B cell (primary cell): ENCODE data around the gene ARFGAP3. TPM values are rescaled to one million over a fixed set of nuclear protein-coding genes. Genes with fewer than 3 reads are reported as not detected.
A peak's percentile ranks its signal among the peaks of the same experiment; 100 is the strongest.

Experiments
- ATAC-seq: fragments of 200-7000 bp; cut with Tn5 transposase; one replicate; pipeline ENCODE4 v1.10.0; 2021; ENCODE audit warnings: low read depth, mild to moderate bottlenecking, moderate number of reproducible peaks, moderate library complexity
- CTCF ChIA-PET: fragments of 350-600 bp; sonication (Branson Sonifier 250); formaldehyde crosslinking; loops from one replicate; lab custom pipeline; 2021; ENCODE audit warnings: antibody characterized with exemption, inconsistent platforms; lab: Charles Lee
- POLR2A ChIA-PET: fragments of 350-600 bp; sonication (Branson Sonifier 250); formaldehyde crosslinking; loops from one replicate; lab custom pipeline; 2021; ENCODE audit warnings: antibody characterized with exemption; lab: Charles Lee
- DNase-seq: peaks from one replicate; pipeline ENCODE4 v3.0.0; 2013
- H2AFZ ChIP-seq: 2 replicates; pipeline ENCODE4 v1.6.1; 2012; ENCODE audit warnings: mild to moderate bottlenecking, low read depth, low read length; ENCODE audit not compliant: insufficient read depth, poor library complexity, severe bottlenecking
- H3K27ac ChIP-seq, 2 donors: 1 replicate in 1 of 2; 2 replicates in 1 of 2; pipeline ENCODE4 v1.5.1; 2012 to 2013; ENCODE audit warnings: low read length in 2 of 2, mild to moderate bottlenecking in 2 of 2, moderate library complexity in 1 of 2
- H3K27me3 ChIP-seq, 4 experiments: fragments of 200-600 bp in 1 of 4; sonication (generic) in 1 of 4; replicated peaks in 1 of 4; 1 replicate in 2 of 4; 2 replicates in 2 of 4; pipeline versions ENCODE4 v1.6.1 to v1.7.0; 2013 to 2016; ENCODE audit warnings: low read length in 3 of 4, mild to moderate bottlenecking in 2 of 4, mixed read lengths in 1 of 4, moderate library complexity in 1 of 4; ENCODE audit not compliant: insufficient read depth in 4 of 4, control insufficient read depth in 3 of 4; ENCODE audit errors: control extremely low read depth in 1 of 4
- H3K36me3 ChIP-seq, 2 experiments: replicated peaks in 1 of 2; 1 replicate in 1 of 2; 2 replicates in 1 of 2; pipeline versions ENCODE4 v1.6.1 to v1.7.1; 2013; ENCODE audit warnings: low read length in 1 of 2; ENCODE audit not compliant: insufficient read depth in 2 of 2, control insufficient read depth in 1 of 2; ENCODE audit errors: control extremely low read depth in 1 of 2, extremely low read depth in 1 of 2
- H3K4me1 ChIP-seq, 2 donors: fragments of 200-600 bp in 1 of 2; sonication (generic) in 1 of 2; 1 replicate in 1 of 2; 2 replicates in 1 of 2; pipeline versions ENCODE4 v1.5.1 to v1.6.1; 2013 to 2017; ENCODE audit warnings: low read length in 2 of 2; ENCODE audit not compliant: control insufficient read depth in 2 of 2, insufficient read depth in 2 of 2
- H3K4me2 ChIP-seq: replicated peaks from 2 replicates; pipeline ENCODE3; 2012; ENCODE audit warnings: mild to moderate bottlenecking, low read depth, low read length; ENCODE audit not compliant: poor library complexity, severe bottlenecking
- H3K4me3 ChIP-seq, 5 experiments: fragments of 200-600 bp in 1 of 5; sonication (generic) in 1 of 5; 1 replicate in 3 of 5; 2 replicates in 2 of 5; pipeline versions ENCODE4 v1.5.1 to v1.7.0; 2011 to 2016; ENCODE audit warnings: low read length in 4 of 5, mild to moderate bottlenecking in 4 of 5, low read depth in 2 of 5, control low read depth in 1 of 5, moderate library complexity in 1 of 5; ENCODE audit not compliant: insufficient read depth in 1 of 5; ENCODE audit errors: control extremely low read depth in 1 of 5, extremely low read depth in 1 of 5
- H3K79me2 ChIP-seq: fragments of 200-600 bp; sonication (generic); one replicate; pipeline ENCODE4 v1.6.0; 2016; ENCODE audit warnings: low read length; ENCODE audit not compliant: control insufficient read depth, insufficient read depth
- H3K9ac ChIP-seq: fragments of 200-600 bp; sonication (generic); 2 replicates; pipeline ENCODE4 v1.6.1; 2017; ENCODE audit warnings: mild to moderate bottlenecking, low read length, moderate library complexity
- H3K9me3 ChIP-seq, 3 donors: one replicate each; pipeline versions ENCODE4 v1.6.1 to v1.7.1; 2013; ENCODE audit warnings: low read length in 2 of 3; ENCODE audit not compliant: control insufficient read depth in 2 of 3, insufficient read depth in 1 of 3; ENCODE audit errors: control extremely low read depth in 1 of 3
- H4K20me1 ChIP-seq: 2 replicates; pipeline ENCODE4 v1.6.0; 2012; ENCODE audit warnings: mild to moderate bottlenecking, low read length; ENCODE audit not compliant: insufficient read depth, control insufficient read depth, poor library complexity, severe bottlenecking
- H3K27ac Mint-ChIP-seq: one replicate; pipeline ENCODE4 v1.8.0; 2021; ENCODE audit warnings: mixed read lengths
- H3K27me3 Mint-ChIP-seq: one replicate; pipeline ENCODE4 v1.8.0; 2021; ENCODE audit warnings: mixed read lengths
- H3K4me1 Mint-ChIP-seq: one replicate; pipeline ENCODE4 v1.8.0; 2021; ENCODE audit warnings: mixed read lengths
- H3K4me3 Mint-ChIP-seq: one replicate; pipeline ENCODE4 v1.8.0; 2021; ENCODE audit warnings: mixed read lengths
- H3K9me3 Mint-ChIP-seq: one replicate; pipeline ENCODE4 v1.8.0; 2022; ENCODE audit warnings: mixed read lengths; ENCODE audit not compliant: insufficient read depth
- EZH2 ChIP-seq: IDR thresholded peaks from 2 replicates; pipeline ENCODE4 v1.6.1; 2012; ENCODE audit warnings: borderline replicate concordance, low read depth, mild to moderate bottlenecking, moderate library complexity, low read length; ENCODE audit not compliant: insufficient read depth, poor library complexity, severe bottlenecking
- WGBS: methylation state at CpG from one replicate; pipeline ENCODE4 v1.1.5; 2013; ENCODE audit warnings: missing lambda C conversion rate; ENCODE audit not compliant: insufficient coverage; 5-methylcytosine and 5-hydroxymethylcytosine counted together
- intact Hi-C: fragments of 100-400 bp; cut with micrococcal nuclease; formaldehyde crosslinking; loops from one replicate; pipeline ENCODE4 v1.10.0; 2022
- polyA plus RNA-seq: library from polyadenylated mRNA; depleted of rRNA; stranded (reverse); fragments of >200 nt; gene quantifications from 2 replicates; pipeline ENCODE4 v1.2.3, GENCODE V29; 2012
- total RNA-seq, 2 donors: library from RNA; stranded (reverse); fragments of 120-200 nt in 1 of 2; gene quantifications; 1 replicate in 1 of 2; 2 replicates in 1 of 2; pipeline versions ENCODE4 v1.2.3 to v1.2.4, GENCODE V29; 2013 to 2022
- TF ChIP-seq, protein P1 (sequence below): fragments of 200-600 bp; IDR thresholded peaks from one replicate; pipeline ENCODE4 v1.8.0; 2022; ENCODE audit warnings: antibody characterized with exemption, mild to moderate bottlenecking

The ARFGAP3 gene
- total and polyA plus RNA-seq, 2 donors (not counting 1 experiment from before 2014, with no cell fraction given), result 10.7 to 33.2 TPM

DNA sequence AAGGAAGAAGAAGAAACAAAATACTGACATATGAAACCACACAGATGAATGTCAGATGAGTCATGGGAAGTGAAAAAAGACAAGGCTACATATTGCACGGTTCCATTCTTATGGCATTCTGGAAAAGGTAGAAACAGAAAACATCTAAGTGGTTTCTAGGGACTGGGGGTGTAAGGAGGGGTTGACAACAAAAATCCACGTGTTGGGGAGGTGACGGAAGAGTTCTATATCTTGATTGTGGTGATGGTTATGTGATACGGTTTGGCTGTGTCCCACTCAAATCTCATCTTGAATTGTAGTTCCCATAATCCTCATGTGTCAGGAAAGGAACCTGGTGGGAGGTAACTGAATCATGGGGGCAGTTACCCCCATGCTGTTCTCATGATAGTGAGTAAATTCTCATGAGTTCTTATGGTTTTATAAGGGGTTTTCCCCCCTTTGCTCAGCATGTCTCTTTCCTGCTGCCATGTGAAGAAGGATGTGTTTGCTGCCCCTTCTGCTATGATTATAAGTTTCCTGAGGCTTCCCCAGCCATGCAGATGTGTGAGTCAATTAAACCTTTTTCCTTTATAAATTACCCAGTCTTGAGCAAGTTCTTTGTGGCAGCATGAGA, 6.4 kb upstream of the ARFGAP3 start:
- WGBS, result 0% methylated on average over 2 of the region's 4 CpGs
- H3K4me1 Mint-ChIP-seq, result peaks cover 36% of the 10 kb centered on the region
- POLR2A ChIA-PET, result interaction anchor here (0.6 to 0.7 kb wide), 5 partner anchors 9 to 253 kb away, joined by 3 to 9 read pairs (median 5); no protein-coding TSS in a partner anchor

More for the DNA sequence above, 6.4 kb upstream of the ARFGAP3 start:
- Histone ChIP-seq H3K4me2 (peak overlapping the region; percentile 47), H3K79me2 (no peaks in the 10 kb centered on the region), H2AFZ (no peak overlapping the region), H3K36me3 (no peaks in the 10 kb centered on the region), H3K9ac (no peak overlapping the region), H3K27me3 (no peaks in the 10 kb centered on the region), H3K4me1 (peaks cover 17 to 44% of the 10 kb centered on the region in 2 donors), H3K27ac (peak overlapping the region; percentile 45), H3K4me3 (no peak overlapping the region), H4K20me1 (no peaks in the 10 kb centered on the region), H3K9me3 (peaks cover 0 to 18% (median 3%) of the 10 kb centered on the region in 3 donors)
- CTCF ChIA-PET, result interaction anchor here (0.9 to 1.9 kb wide), 2 partner anchors 11 to 170 kb away, joined by 3 to 7 read pairs; no protein-coding TSS in a partner anchor
- no peaks in the 10 kb centered on the region for H3K27me3 Mint-ChIP-seq
- H3K9me3 Mint-ChIP-seq, result peaks cover 6% of the 10 kb centered on the region
- DNase-seq, result peak; percentile 60
- TF ChIP-seq, protein P1, sequence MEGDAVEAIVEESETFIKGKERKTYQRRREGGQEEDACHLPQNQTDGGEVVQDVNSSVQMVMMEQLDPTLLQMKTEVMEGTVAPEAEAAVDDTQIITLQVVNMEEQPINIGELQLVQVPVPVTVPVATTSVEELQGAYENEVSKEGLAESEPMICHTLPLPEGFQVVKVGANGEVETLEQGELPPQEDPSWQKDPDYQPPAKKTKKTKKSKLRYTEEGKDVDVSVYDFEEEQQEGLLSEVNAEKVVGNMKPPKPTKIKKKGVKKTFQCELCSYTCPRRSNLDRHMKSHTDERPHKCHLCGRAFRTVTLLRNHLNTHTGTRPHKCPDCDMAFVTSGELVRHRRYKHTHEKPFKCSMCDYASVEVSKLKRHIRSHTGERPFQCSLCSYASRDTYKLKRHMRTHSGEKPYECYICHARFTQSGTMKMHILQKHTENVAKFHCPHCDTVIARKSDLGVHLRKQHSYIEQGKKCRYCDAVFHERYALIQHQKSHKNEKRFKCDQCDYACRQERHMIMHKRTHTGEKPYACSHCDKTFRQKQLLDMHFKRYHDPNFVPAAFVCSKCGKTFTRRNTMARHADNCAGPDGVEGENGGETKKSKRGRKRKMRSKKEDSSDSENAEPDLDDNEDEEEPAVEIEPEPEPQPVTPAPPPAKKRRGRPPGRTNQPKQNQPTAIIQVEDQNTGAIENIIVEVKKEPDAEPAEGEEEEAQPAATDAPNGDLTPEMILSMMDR, result no peak
- TF ChIP-seq EZH2, result no peak
- peak; percentile 52 for ATAC-seq
- H3K4me3 Mint-ChIP-seq, result peak overlapping the region; percentile 82
- intact Hi-C loops, result loop anchor here (10.0 kb wide), 1 partner anchor 271 kb away; no protein-coding TSS in a partner anchor
- peak overlapping the region; percentile 95 for H3K27ac Mint-ChIP-seq
